Caco-2 (cell line): ENCODE results near the gene SLC9C2. TPM values are rescaled to one million over a fixed set of nuclear protein-coding genes. Genes with fewer than 3 reads are reported as not detected.

Experiments
- BruUV-seq: library from RNA; stranded (reverse); fragments of 400-500 nt; replicated peaks from 2 replicates; lab custom pipeline; 2021; lab: Mats Ljungman, UMichigan
- CTCF ChIA-PET: fragments of 300-600 bp; sonication (Branson Sonifier 250); formaldehyde crosslinking; loops from one replicate; lab custom pipeline; 2022; ENCODE audit warnings: antibody characterized with exemption; lab: Charles Lee
- POLR2A ChIA-PET: fragments of 300-600 bp; sonication (Branson Sonifier 250); formaldehyde crosslinking; loops from one replicate; lab custom pipeline; 2022; ENCODE audit warnings: antibody characterized with exemption; lab: Charles Lee
- DNase-seq, 2 experiments: peaks; one replicate each; pipeline versions ENCODE4 v3.0.0 to v3.0.0-alpha.2; 2020 to 2022
- H3K27me3 ChIP-seq: replicated peaks from 2 replicates; pipeline ENCODE4 v1.6.0; 2011; ENCODE audit warnings: low read length; ENCODE audit not compliant: control insufficient read depth, insufficient read depth
- H3K36me3 ChIP-seq: 2 replicates; pipeline ENCODE4 v1.5.1; 2011; ENCODE audit warnings: low read length; ENCODE audit not compliant: control insufficient read depth, insufficient read depth
- H3K4me1 ChIP-seq: fragments of 250-450 bp; sonication (Bioruptor Pico); 2 replicates; pipeline ENCODE4 v1.5.1; 2020; ENCODE audit warnings: mild to moderate bottlenecking
- H3K4me3 ChIP-seq: 2 replicates; pipeline ENCODE4 v1.5.1; 2011; ENCODE audit warnings: low read depth, mild to moderate bottlenecking, control low read depth, low read length
- H3K9me3 ChIP-seq: fragments of 250-450 bp; sonication (Bioruptor Pico); 2 replicates; pipeline ENCODE4 v1.5.1; 2020; ENCODE audit warnings: mild to moderate bottlenecking, moderate library complexity
- H3K27ac Mint-ChIP-seq: one replicate; pipeline ENCODE4 v1.8.0; 2022; ENCODE audit warnings: mixed read lengths; ENCODE audit not compliant: unreplicated experiment
- H3K27me3 Mint-ChIP-seq: one replicate; pipeline ENCODE4 v1.8.0; 2022; ENCODE audit warnings: mixed read lengths; ENCODE audit not compliant: insufficient read depth, unreplicated experiment
- H3K36me3 Mint-ChIP-seq: one replicate; pipeline ENCODE4 v1.8.0; 2022; ENCODE audit warnings: mild to moderate bottlenecking, mixed read lengths; ENCODE audit not compliant: insufficient read depth, unreplicated experiment
- H3K4me1 Mint-ChIP-seq: one replicate; pipeline ENCODE4 v1.8.0; 2022; ENCODE audit warnings: low read depth, mixed read lengths; ENCODE audit not compliant: unreplicated experiment
- H3K4me3 Mint-ChIP-seq: one replicate; pipeline ENCODE4 v1.8.0; 2022; ENCODE audit warnings: mild to moderate bottlenecking, moderate library complexity, mixed read lengths; ENCODE audit not compliant: unreplicated experiment
- H3K9me3 Mint-ChIP-seq: one replicate; pipeline ENCODE4 v1.8.0; 2022; ENCODE audit warnings: mixed read lengths; ENCODE audit not compliant: unreplicated experiment
- intact Hi-C: fragments of 100-400 bp; cut with micrococcal nuclease; formaldehyde crosslinking; loops from one replicate; pipeline ENCODE4 v1.10.0; 2022; ENCODE audit not compliant: unreplicated experiment
- total RNA-seq: library from RNA; stranded (reverse); gene quantifications from 2 replicates; pipeline ENCODE4 v1.2.3, GENCODE V29; 2022
- TF ChIP-seq, protein P1 (sequence below), 2 experiments: fragments of 200-600 bp in 1 of 2; IDR thresholded peaks; 1 replicate in 1 of 2; 2 replicates in 1 of 2; pipeline versions ENCODE4 v1.5.1 to v1.8.0; 2011 to 2022; ENCODE audit warnings: antibody characterized with exemption in 1 of 2, control low read depth in 1 of 2, inconsistent platforms in 1 of 2, low read depth in 1 of 2, low read length in 1 of 2, mild to moderate bottlenecking in 1 of 2, moderate library complexity in 1 of 2; ENCODE audit not compliant: insufficient read depth in 1 of 2, severe bottlenecking in 1 of 2, unreplicated experiment in 1 of 2

SLC9C2 gene
- total RNA-seq, 1 experiment from 2014 or later, result not detected

DNA sequence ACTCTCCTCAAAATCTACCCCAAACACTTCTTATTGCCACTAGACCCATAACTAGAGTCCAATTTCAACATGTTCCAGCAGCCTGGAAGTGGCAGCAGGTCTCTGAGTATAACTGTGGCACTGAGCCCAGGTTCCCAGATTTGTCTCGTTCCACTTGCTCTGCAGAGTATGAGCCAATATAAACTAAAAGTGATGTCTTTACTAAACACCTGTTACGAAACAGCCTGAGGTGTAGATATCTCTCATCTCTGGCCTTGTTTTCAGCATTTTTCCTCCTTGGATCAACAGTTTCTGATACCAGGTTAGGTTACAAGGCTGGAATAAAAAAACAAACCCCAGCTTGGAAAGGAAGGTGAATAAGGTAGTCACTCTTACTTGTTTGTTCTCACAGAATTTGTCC is 150.9 kb downstream of the SLC9C2 start:
- Histone ChIP-seq H3K36me3 (no peaks in the 10 kb centered on the region), H3K9me3 (no peaks in the 10 kb centered on the region), H3K27me3 (no peaks in the 10 kb centered on the region), H3K4me3 (no peak overlapping the region), H3K4me1 (no peaks in the 10 kb centered on the region)
- H3K36me3 Mint-ChIP-seq, result peaks cover 18% of the 10 kb centered on the region
- H3K27ac Mint-ChIP-seq, result no peak overlapping the region
- H3K4me3 Mint-ChIP-seq, result no peak overlapping the region
- CTCF ChIA-PET, result no interaction called here
- intact Hi-C loops, result no loop called here
- peaks cover 7% of the 10 kb centered on the region for H3K4me1 Mint-ChIP-seq
- BruUV-seq, result no TSS peak
- no peak for DNase-seq
- POLR2A ChIA-PET, result interaction anchor here (0.5 kb wide), 1 partner anchor 415 kb away, joined by 3 read pairs; no protein-coding TSS in a partner anchor
- no peaks in the 10 kb centered on the region for H3K27me3 Mint-ChIP-seq
- H3K9me3 Mint-ChIP-seq, result peaks cover 23% of the 10 kb centered on the region
- TF ChIP-seq, protein P1, sequence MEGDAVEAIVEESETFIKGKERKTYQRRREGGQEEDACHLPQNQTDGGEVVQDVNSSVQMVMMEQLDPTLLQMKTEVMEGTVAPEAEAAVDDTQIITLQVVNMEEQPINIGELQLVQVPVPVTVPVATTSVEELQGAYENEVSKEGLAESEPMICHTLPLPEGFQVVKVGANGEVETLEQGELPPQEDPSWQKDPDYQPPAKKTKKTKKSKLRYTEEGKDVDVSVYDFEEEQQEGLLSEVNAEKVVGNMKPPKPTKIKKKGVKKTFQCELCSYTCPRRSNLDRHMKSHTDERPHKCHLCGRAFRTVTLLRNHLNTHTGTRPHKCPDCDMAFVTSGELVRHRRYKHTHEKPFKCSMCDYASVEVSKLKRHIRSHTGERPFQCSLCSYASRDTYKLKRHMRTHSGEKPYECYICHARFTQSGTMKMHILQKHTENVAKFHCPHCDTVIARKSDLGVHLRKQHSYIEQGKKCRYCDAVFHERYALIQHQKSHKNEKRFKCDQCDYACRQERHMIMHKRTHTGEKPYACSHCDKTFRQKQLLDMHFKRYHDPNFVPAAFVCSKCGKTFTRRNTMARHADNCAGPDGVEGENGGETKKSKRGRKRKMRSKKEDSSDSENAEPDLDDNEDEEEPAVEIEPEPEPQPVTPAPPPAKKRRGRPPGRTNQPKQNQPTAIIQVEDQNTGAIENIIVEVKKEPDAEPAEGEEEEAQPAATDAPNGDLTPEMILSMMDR (IDR thresholded peaks at IDR 0.05; ENCODE audit: insufficient read depth in 1 of 2, low read depth in 1 of 2, low read length in 1 of 2, severe bottlenecking in 1 of 2, unreplicated experiment in 1 of 2), result no peak

Other genes with a start within 250 kb of the SLC9C2 start
- gene PRDX6, start 125.7 kb downstream of the SLC9C2 start, total RNA-seq, result 513 and 540 TPM in 2 replicates
- not detected in 2 replicates for gene TEX50, start 32.3 kb upstream of the SLC9C2 start, total RNA-seq
- gene ANKRD45, start 66.8 kb upstream of the SLC9C2 start, total RNA-seq, result not detected in 2 replicates
- 11.7 and 12.8 TPM in 2 replicates for gene KLHL20, start 111.9 kb upstream of the SLC9C2 start, total RNA-seq
- gene DARS2, start 221.6 kb upstream of the SLC9C2 start, total RNA-seq, result 41.3 and 45.1 TPM in 2 replicates
- 21.3 and 23.1 TPM in 2 replicates for gene CENPL, start 221.8 kb upstream of the SLC9C2 start, total RNA-seq